Body of pancreas (tissue), 4 donors: Measurements from ENCODE around the gene RAX2. TPM values are rescaled to one million over a fixed set of nuclear protein-coding genes. Genes with fewer than 3 reads are reported as not detected.
A peak's percentile ranks its signal among the peaks of the same experiment; 100 is the strongest.

Experiments used
- ATAC-seq: fragments of 150-250 bp; one replicate; pipeline ENCODE4 v1.9.1; 2016
- DNase-seq, 4 donors: peaks; one replicate each; pipeline ENCODE4 v3.0.0-alpha.2; 2019
- H3K27ac ChIP-seq, 4 donors: fragments of 200-600 bp; sonication (generic); 1 replicate in 3 of 4; 2 replicates in 1 of 4; pipeline versions ENCODE4 v1.5.1 to v1.6.1; 2016 to 2019; ENCODE audit warnings: mild to moderate bottlenecking in 1 of 4, mixed read lengths in 1 of 4, moderate library complexity in 1 of 4
- H3K27me3 ChIP-seq, 2 donors: fragments of 200-600 bp; sonication (generic); one replicate each; pipeline ENCODE4 v1.6.0; 2016; ENCODE audit warnings: mild to moderate bottlenecking in 1 of 2
- H3K36me3 ChIP-seq, 2 donors: fragments of 200-600 bp; sonication (generic); replicated peaks in 1 of 2; 2 replicates each; pipeline ENCODE4 v1.5.1; 2016; ENCODE audit warnings: low read depth in 2 of 2; ENCODE audit not compliant: insufficient read depth in 1 of 2
- H3K4me1 ChIP-seq: fragments of 200-600 bp; sonication (generic); one replicate; pipeline ENCODE4 v1.6.0; 2016
- H3K4me3 ChIP-seq, 2 donors: fragments of 200-600 bp; sonication (generic); 1 replicate in 1 of 2; 2 replicates in 1 of 2; pipeline ENCODE4 v1.5.1; 2016 to 2019
- H3K9me3 ChIP-seq, 3 donors: fragments of 200-600 bp; sonication (generic); 1 replicate in 2 of 3; 2 replicates in 1 of 3; pipeline ENCODE4 v1.5.1; 2016
- POLR2A ChIP-seq, 3 donors: fragments of 450-650 bp; IDR thresholded peaks; one replicate each; pipeline ENCODE4 v1.6.1; 2016; ENCODE audit warnings: antibody characterized with exemption in 3 of 3, mild to moderate bottlenecking in 2 of 3
- WGBS, 2 donors: methylation state at CpG; one replicate each; pipeline ENCODE4 v1.1.5; 2017; 5-methylcytosine and 5-hydroxymethylcytosine counted together
- intact Hi-C: fragments of 100-400 bp; cut with DNase I; formaldehyde crosslinking; loops from one replicate; pipeline ENCODE4 v1.15.1; 2023
- total RNA-seq, 2 donors: library from RNA; depleted of rRNA; stranded (reverse); fragments of >200 nt; gene quantifications; one replicate each; pipeline ENCODE4 v1.1.0, GENCODE V29; 2016
- TF ChIP-seq, protein P1 (sequence below), 7 experiments: fragments of 450-650 bp in 4 of 7; fragments of 200-600 bp in 3 of 7; sonication (generic) in 3 of 7; IDR thresholded peaks; one replicate each; pipeline ENCODE4 v1.5.1; 2016 to 2019; ENCODE audit warnings: antibody characterized with exemption in 7 of 7

The RAX2 gene
- total RNA-seq, 2 donors from 2014 or later = not detected

DNA sequence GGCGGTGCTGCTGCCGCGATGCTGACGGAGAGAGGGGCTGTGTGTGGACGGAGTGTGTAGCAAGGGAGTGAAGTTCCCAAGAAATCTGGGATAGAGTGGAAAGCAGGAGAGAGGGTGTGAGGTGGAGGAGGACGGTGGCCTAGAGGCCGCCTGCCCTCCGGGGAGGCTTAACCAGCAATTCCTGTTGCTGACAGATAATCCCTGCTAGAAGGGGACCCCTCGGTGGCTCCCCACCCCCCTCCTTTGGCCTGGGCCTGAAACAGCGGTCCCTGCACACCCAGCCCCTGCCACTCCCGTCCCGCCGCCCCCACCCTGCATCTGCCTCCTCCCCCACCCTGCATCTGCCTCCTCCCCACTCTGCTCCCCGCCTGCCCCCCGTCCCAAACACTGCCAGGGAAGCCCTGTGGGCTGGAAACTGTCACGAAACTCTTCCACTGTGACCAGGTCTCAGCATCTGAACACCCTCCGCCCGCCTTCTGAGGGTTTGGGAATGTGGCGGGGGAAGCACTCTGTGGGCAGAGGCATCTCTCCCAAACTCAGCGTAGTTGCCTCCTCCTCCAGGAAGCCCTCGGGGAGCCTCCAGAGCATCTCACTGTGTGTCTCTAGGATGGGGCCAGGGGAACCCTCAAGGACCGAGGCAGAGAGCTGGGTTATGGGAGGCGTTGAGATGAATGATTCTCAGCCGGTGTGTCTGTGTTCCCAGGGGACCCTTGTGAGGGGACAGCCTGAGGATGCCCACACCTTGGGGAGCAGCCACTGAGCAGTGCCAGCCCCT is 31.3 kb upstream of the RAX2 start:
- no peak for ATAC-seq
- intact Hi-C loops = no loop called here
- WGBS, 2 donors = 67 to 79% methylated on average over 16 to 18 of the region's 24 CpGs
- H3K9me3 ChIP-seq = no peaks in the 10 kb centered on the region
- no peak for DNase-seq
- no peak for TF ChIP-seq POLR2A (IDR thresholded peaks at IDR 0.05)
- TF ChIP-seq, protein P1, sequence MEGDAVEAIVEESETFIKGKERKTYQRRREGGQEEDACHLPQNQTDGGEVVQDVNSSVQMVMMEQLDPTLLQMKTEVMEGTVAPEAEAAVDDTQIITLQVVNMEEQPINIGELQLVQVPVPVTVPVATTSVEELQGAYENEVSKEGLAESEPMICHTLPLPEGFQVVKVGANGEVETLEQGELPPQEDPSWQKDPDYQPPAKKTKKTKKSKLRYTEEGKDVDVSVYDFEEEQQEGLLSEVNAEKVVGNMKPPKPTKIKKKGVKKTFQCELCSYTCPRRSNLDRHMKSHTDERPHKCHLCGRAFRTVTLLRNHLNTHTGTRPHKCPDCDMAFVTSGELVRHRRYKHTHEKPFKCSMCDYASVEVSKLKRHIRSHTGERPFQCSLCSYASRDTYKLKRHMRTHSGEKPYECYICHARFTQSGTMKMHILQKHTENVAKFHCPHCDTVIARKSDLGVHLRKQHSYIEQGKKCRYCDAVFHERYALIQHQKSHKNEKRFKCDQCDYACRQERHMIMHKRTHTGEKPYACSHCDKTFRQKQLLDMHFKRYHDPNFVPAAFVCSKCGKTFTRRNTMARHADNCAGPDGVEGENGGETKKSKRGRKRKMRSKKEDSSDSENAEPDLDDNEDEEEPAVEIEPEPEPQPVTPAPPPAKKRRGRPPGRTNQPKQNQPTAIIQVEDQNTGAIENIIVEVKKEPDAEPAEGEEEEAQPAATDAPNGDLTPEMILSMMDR (IDR thresholded peaks at IDR 0.05) = no peak
- H3K27ac ChIP-seq = no peak overlapping the region
- no peaks in the 10 kb centered on the region for H3K36me3 ChIP-seq
- peaks cover 0 to 17% of the 10 kb centered on the region in 2 donors for H3K27me3 ChIP-seq
- H3K4me1 ChIP-seq = peaks cover 9% of the 10 kb centered on the region
- H3K4me3 ChIP-seq = no peak overlapping the region

DNA sequence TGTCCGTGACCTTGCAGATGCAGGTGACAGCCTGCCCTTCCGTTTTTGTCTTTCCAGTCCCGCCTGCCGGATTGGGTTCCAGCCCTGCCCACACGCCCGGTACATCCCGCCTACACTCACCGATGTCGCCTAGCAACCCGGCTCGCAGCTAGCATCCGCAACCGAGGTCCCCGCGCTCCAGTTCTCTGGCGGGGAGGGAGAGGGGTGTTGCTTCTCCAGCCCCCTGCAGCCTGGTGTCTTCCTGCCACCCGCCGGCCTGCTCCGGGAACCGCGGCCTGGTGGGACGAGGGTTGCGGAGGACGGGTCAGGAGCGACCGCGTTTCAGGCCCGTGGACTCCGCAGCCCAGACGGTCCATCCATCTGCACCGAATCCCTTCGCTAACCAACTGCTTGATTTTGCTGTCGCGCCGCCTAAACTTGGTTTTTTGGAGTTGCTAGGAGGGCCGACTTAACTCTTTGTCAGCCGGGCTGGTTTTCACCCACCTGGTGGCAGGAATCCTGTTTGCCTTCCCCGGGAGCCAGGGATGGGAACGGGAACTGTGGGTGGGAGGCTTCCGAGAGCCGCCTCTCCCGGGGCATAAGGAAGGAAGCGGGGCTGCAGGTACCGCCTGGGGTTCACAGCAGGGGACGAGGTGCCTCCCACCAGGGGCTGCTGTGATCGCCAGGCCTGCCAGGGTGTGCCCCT is 29.5 kb upstream of the RAX2 start:
- no peak for TF ChIP-seq POLR2A (IDR thresholded peaks at IDR 0.05)
- TF ChIP-seq, protein P1 (IDR thresholded peaks at IDR 0.05) = no peak
- peaks cover 0 to 17% of the 10 kb centered on the region in 2 donors for H3K27me3 ChIP-seq
- ATAC-seq (peak; percentile 30), DNase-seq (peak in 3 of 4 donors; percentile 21 to 31 (median 25))
- intact Hi-C loops = no loop called here
- no peaks in the 10 kb centered on the region for H3K9me3 ChIP-seq
- H3K4me1 ChIP-seq = peaks cover 9% of the 10 kb centered on the region
- no peaks in the 10 kb centered on the region for H3K36me3 ChIP-seq
- WGBS, 2 donors = 3 to 17% methylated on average over 1 to 45 of the region's 46 CpGs
- H3K4me3 ChIP-seq = no peak overlapping the region
- H3K27ac ChIP-seq = no peak overlapping the region

DNA sequence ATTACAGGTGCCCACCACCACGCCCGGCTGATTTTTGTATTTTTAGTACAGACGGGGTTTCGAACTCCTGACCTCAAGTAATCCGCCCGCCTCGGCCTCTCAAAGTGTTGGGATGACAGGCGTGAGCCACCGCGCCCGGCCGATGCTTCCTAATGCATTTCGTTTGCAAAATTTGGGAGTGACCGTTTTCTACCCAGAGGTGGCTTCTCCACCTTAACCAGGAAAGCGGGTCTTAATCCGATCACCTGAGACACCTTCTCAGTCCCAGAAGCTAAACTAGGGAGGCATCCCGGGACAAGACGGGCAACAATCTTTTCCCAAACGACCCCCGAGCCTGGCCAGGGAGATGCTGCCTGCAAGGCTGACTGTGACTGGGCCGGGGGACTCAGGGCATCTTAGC is 29.0 kb upstream of the RAX2 start:
- Histone ChIP-seq H3K4me1 (peaks cover 9% of the 10 kb centered on the region), H3K4me3 (no peak overlapping the region), H3K27ac (no peak overlapping the region), H3K36me3 (no peaks in the 10 kb centered on the region), H3K9me3 (no peaks in the 10 kb centered on the region), H3K27me3 (peaks cover 0 to 17% of the 10 kb centered on the region in 2 donors)
- intact Hi-C loops = no loop called here
- 28 to 60% methylated on average over 9 to 21 of the region's 21 CpGs for WGBS, 2 donors
- DNase-seq (no peak), ATAC-seq (no peak)
- TF ChIP-seq, protein P1 (IDR thresholded peaks at IDR 0.05) = no peak
- TF ChIP-seq POLR2A (IDR thresholded peaks at IDR 0.05) = no peak

DNA sequence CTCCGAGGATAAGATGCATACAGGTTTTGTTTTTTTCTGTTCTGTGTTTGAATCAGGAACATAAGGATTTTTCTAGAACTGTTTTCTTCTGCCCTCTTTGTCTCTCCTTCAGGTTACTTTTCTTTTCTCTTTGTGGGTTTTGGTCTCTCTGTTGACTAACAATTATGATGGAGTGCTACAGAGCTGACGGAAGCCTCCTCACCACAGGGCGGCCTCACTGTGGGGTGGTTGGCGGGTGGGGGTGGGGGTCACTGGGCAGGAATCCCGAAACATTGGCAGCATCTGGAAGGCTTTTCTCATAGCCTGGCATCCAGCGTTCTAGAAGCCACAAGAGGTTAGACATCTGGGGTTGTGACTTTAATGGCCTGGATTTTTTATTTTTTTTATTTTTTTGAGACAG is 26.1 kb upstream of the RAX2 start:
- Histone ChIP-seq H3K4me3 (no peak overlapping the region), H3K36me3 (no peaks in the 10 kb centered on the region), H3K4me1 (peaks cover 9% of the 10 kb centered on the region), H3K9me3 (no peaks in the 10 kb centered on the region), H3K27me3 (peaks cover 0 to 14% of the 10 kb centered on the region in 2 donors), H3K27ac (no peak overlapping the region)
- TF ChIP-seq, protein P1 (IDR thresholded peaks at IDR 0.05) = no peak
- TF ChIP-seq POLR2A (IDR thresholded peaks at IDR 0.05) = no peak
- ATAC-seq = no peak
- WGBS, 2 donors = 57 to 60% methylated on average over 6 of the region's 6 CpGs
- intact Hi-C loops = no loop called here
- DNase-seq = no peak
